Measurements from ENCODE around the gene CPVL. TPM values are rescaled to one million over a fixed set of nuclear protein-coding genes. Genes with fewer than 3 reads are reported as not detected.

CPVL gene
- total RNA-seq, 1 experiment from 2014 or later, result 0.06 TPM

DNA sequence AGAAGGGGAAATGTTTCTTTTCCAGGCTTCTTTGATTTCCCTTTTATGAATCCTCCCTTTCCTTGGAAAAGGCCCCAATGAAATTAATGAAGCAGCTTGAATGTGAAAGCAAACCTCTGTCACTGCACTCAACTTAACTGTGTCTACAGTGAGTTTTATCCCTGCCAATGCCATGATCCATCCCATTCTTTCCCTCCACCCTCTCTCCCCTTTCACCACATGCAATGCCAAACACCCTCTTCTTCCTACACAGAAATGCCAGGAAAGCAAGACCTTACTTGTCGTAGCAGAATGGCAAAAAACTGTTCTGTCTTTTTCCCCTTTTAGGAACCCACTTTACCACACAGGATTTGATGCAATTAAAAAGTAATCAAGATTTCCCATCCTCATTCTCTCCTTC, 140.9 kb downstream of the CPVL start:
- DNase-seq (ENCODE audit: low read depth), result no peak

DNA sequence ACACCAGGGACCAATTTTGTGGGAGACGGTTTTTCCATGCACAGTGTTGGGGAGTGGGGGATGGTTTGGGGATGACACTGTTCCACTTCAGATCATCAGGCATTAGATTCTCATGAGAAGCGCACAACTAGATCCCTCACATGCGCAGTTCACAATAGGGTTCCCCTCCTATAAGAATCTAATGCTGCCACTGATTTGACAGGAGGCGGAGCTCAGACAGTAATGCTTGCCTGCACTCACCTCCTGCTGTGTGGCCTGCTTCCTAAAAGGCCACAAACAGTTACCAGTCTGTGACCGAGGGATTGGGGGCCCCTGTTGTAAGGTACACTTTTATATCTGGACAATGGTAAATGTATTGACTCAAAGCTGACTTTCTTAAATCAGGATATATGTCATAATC, 142.6 kb downstream of the CPVL start:
- no peak for DNase-seq (ENCODE audit: low read depth)

DNA sequence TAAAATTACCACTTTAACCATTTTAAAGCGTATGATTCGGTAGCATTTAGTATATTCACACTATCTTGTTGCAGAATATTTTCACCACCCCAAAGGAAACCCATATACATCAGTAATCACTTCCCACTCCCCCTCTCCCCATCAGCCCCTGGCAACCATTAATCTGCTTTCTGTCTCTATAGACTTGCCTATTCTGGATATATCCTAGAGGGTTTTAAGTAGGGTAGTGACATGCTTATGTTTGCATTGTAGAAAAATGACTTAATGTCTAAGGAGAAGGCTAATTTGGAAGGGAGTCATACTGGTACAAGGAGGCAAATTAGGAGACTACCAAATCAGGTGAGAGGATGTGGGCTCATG, 145.6 kb downstream of the CPVL start:
- no peak for DNase-seq (ENCODE audit: low read depth)

DNA sequence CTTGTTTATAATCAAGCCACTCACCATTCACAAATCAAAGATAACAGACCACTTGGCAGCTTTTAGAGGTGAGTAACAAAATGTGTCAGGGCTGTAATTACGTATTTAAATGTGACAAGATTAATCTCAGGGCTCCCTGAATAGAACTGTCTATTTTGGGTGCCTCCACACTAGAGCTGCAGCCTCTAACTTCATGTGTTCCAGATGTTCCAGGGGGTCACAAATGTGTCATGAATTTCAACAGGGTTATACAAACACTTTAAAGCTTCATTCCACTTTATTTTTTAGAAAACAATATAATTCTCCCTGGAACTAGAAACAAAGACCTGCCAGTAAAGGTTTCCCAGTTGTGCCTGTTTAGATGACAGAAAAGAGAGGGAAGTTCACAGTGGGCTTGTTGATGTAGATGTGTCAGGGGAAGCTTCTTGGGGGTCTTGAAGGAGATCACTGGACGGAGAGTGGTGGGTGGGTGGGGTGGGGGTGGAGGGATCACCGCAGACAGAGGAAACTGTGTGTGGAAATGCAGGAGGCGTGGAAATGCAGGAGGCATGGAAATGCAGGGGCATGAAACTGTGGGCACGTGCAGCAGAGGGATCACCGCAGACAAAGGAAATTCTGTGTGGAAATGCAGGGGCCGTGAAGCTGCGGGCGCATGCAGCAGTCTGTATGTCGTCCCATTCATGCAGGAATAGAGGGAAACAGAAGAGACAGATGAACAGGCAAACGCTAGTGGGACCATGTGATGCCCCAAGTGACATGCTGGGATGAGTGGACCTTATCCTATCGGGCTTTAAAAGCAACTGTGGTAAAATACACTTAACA, 146.2 kb downstream of the CPVL start:
- DNase-seq (ENCODE audit: low read depth), result no peak

DNA sequence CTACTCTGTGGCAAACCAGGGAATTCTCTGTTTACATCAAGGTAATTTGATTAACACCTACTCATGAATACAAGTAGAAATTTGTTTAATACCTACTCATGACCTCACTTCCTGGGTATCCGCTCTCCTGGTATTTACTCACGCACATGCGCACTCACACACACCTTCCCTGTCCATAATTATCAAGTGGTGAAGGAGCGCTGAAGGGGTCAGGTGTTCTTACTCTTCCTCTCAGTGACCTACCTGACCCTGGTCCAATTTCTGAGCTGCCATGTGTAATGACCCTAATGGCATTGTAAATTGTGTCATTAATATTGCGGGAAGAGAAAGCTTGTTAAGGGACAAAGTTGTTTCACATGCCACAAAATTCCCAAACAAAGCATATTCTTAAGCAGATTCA, 146.9 kb downstream of the CPVL start:
- DNase-seq (ENCODE audit: low read depth), result no peak

DNA sequence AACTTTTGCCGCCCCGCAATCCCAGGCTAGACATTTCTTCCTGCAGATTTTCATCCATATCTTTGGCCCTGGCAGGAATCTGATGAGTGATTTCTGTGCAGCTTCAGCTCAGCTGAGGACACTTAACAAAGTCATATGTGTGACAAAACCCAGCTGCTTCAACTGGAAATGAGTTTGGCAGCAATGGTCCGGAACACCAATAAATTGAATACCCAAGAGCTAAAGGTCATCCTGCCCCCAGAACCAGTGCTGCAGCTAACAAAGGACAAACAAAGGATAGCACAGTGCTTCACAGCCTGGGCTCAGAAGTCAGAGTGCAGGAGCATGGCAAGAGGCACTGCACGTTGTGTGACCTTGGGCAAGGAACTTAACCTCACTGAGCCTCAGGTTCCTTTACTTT, 148.2 kb downstream of the CPVL start:
- DNase-seq (ENCODE audit: low read depth), result no peak

DNA sequence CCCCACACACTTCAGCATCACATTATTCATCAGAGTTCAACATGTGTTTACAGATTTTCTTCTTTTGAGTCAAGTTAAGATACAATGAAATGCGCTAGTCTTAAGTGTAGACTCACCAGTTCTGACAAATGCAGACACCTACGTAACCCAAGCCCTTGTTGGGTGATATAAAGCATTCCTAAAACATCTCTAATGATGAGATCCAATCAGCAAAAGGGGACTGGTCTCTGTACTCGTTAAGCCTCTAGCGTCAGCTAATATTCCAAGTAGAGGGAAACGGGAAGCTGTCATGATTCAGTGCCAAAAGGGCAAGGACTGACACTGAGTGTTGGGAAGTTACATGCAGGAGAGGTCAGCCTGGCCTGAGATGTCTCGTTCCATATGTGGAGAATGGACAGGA, 149.5 kb downstream of the CPVL start:
- no peak for DNase-seq (ENCODE audit: low read depth)

DNA sequence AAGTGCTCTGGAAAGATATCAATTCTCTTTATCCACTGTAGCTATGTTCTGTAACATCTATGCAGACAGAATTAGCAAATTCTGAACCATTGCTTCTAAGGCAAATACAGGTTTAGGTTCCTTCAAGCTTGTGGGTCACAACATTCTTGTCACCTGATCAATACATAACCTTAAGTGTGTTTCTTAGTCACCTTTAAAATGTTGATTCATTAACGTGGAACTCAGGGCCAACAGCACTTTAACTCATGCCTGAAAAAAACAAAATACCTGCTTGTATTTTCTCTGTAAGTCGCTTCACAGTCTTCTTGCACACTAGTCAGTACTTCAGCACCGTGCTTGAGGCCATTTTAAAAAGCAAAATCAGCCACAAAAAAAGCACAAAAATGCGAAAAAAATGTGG, 153.0 kb downstream of the CPVL start:
- DNase-seq (ENCODE audit: low read depth), result no peak

DNA sequence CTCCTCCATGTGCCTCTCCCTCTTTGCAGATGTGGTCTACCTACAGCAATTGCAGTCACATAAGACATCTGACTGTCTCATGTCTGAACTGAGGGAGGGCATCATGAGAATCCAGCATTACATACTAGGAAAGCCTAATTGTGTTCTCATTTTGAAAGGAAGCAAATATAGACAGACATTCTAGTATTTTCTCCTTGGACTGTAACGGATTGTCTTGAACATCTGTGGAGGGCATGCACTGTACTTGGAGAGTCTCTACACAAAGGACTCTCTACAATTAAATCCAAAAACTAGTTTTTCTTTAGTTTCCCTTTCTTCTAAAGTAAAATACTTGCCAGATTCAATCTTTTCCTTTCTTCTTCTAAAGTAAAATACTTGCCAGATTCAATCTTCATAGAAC, 153.5 kb downstream of the CPVL start:
- no peak for DNase-seq (ENCODE audit: low read depth)

DNA sequence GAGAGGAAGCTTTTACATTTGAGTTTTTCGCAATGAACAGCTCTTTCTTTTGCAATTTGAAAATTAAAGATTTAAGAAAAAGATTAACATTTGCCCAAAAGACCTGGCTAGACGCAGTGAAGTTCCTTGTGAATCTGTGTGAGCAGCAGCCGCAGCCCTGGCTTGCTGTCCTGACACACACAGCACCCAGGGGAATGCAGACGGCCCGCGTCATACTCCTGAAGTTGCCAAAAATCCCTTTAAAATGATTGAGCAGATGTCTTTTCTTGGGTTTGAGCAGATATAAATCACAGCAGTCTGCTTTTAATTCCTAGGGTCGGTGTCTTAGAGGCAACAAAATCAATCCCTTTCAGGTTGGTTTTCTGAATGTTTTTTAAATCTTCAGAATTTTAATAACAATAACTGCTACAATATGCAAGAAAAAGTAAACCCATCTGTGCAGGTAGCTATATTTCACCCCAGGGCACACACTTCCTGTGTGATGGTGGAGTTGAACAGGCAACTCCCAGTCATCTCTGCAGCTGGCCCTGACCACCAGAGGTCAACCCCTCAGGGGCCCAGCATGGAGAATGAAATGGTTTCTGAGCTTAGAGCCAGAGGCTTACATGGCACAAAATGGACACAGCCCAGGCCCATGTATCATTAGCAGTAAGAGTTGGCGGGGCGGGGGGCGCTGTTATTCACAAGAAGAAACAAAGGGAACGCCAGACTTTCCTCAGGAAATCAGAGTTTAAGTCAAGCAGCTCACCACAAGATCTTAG, 156.0 kb downstream of the CPVL start:
- DNase-seq (ENCODE audit: low read depth), result peak; percentile 49

DNA sequence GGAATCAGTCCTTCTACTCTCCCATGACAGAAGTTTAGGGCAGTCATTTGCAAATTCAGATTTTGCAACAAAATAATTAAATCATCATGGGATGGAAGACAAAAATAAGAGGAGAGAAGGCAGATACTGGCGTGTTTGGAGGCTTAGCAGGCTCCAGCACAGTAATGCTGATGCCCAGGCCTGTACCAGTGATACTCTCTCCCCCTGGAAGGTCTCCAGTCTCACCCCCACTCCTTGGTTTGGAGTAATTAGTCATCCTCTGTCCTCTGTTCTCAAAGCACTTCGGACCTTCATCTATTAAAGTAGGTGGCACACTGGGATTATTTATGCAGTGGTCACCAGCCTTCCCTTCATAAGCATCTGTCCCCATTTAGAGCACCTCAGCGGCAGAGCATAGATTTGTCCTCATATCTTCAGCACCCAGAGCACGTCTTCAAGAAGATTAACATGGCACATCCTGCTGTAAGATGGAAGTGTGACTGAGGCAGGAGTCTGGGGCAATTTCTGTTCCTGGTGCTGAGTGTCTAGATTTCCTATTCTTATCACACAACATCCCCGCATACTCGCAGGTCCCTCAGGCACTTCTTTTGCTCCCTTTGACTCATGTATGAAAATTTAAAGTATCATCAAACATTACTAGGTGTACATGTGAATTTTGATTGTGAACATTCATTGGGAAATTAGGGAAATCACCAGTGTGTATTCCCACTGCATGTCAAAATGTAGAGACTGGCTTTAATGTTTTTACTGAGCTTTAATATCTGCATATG, 156.9 kb downstream of the CPVL start:
- peak; percentile 46 for DNase-seq (ENCODE audit: low read depth)

DNA sequence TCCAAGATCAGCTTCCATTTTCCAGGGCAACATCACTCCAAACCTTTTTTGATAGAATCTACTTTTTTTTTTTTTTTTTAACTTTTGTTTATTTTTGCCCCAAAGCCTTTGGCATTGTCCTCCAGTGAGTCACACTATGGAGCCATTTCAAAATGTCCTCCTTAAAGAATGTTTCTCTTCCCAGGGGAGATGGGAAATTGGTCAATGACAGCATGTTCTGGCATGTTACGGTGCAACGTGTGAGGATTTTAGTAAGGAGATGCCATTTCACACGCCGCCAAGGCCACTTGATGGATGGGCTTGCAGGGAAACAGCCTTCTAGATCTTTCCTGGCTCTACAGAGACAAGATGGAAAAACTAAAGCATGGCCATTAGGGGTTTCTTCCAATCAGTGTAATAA, 157.5 kb downstream of the CPVL start:
- peak; percentile 99 for DNase-seq (ENCODE audit: low read depth)

DNA sequence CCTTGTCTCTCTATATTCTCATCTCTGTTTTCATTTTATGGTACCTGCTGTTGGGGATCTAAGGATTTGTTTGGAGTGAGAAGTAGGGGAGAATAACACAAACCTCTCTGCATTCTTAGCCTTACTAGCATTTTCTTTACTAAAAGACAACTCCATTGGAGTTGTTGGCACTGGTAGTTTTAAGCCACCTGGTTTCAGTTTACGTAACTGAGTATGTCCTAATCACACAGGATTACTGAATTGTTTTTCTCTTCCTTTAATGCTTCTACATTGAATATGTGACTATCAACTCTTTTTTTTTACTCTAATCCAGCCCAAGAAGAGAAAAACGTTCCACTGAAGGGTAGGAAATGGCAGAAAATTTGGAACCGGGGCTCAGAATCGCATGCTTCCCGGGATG, 158.2 kb downstream of the CPVL start:
- peak; percentile 27 for DNase-seq (ENCODE audit: low read depth)

DNA sequence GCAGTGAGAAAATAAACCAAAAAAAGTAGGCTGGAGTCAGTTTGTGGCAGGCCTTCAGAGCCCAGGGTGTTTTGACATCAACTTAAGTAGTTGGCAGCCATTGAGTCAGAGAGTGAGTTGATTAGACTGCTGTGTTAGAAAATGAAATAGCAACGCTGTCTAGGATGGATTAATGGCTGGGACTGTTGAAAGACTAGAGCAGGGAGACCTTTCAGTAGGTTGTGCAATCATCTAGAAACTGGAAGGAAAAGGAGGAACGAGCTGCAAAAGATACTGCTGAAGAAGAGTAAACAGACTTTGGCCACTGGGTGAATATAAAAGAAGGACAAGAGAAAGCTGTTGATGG, 159.6 kb downstream of the CPVL start:
- DNase-seq (ENCODE audit: low read depth), result peak; percentile 49

DNA sequence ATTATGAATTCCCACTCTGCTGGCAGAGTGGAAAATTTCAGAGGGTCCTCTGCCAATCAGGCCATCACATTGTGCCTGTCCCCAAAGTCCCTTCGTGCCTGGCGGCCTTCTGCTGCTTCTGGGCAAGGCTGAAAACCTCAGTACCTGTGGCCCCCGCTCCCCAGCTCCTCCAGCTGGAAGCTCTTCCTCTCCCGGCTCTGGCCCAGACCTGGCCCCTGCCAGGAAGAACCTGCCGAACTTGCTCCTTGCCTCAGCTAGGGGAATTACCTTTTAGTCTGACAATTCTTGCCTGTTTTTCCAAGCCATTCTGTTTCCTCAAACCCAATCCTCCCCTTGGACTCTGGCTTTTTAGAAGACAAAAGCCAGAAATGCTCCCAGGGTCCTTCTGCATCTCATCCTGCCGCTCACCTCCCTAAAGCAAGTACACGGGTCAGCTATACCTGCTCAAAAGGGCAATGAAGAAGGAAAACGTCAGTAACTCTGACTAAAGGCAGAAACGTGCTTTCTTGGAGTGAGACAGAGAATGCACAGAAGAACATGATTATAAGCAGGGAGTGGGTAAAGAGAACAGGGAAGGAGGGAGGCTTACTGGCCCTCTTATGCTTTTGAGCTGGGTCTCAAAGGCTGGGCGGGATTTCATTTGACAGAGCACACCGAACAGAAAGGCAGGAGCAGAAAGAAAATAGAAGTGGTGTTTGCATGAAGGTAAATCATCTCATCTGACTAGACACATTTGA, 160.1 kb downstream of the CPVL start:
- no peak for DNase-seq (ENCODE audit: low read depth)

DNA sequence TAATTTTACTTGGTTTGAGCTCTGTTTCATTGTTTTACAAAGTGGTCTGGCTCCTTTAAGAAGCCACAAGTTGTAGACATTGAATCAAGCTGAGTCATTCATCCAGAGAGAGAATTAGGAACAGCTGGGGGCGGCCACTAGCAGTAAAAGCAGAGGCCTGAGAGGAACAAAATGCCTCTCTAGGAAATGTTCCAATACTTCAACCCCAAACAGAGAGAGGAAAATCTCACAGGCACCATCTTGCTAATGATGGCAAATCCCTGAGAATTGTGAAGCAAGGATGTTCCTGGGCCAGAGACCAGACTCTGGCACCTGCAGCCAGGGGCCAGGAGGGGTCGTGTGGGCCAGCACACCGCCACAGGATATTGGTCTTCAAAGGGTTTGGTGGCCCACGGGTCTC, 161.7 kb downstream of the CPVL start:
- DNase-seq (ENCODE audit: low read depth), result peak; percentile 95

DNA sequence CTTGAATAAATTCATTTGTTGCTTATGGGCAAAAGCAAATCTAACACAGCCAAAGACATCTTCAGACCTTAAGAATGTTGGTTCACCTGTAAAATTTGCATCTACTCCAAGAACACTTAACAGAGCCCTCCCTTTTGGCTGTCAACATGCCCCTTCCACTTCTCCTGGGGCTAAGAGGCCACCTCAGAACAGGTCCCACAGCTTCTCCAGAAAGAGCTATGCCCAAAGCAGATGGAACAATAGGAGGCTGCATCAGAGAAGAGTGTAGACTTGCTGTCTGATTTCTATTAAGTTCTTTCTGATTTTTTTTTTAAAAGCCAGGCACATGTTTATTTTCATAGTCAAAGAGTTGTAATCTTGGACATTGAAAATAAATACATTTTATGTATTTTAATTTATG, 162.1 kb downstream of the CPVL start:
- no peak for DNase-seq (ENCODE audit: low read depth)

DNA sequence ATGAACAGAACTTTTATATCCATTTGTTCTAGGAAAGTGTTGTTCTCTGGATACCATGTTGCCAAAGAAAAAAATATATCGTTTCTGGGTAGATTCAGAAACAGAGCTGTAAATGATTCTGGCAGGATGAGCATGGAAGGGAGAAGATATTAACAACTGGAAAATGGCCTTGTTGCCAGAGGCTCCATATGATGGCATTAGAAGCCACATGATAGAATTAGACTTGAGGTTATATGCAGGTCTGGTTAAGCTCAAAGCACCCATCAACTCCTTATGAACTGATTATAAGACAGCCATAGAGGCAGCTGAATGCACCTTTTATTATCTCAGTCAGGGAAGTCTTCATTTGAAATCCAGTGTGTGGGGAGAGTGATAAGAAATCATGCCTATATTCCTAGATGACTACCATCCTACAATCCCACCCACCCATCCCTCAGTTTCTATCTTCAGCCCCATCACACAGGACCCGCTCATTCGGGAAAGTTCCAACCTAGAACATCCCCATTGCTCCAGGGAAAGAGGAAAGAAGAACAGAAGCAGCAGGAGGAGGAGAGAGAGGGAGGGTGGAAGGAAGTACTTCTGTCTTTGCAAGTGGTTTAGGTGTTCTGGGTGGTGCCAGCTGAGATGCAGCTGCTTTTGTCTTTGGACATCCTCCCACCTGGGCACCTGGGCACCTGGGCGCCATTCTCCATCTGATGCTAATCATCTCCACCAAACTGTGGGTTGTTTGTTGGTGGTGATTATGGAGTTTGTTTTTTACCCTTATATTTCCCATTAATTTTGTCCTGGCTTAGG, 162.7 kb downstream of the CPVL start:
- DNase-seq (ENCODE audit: low read depth), result no peak

DNA sequence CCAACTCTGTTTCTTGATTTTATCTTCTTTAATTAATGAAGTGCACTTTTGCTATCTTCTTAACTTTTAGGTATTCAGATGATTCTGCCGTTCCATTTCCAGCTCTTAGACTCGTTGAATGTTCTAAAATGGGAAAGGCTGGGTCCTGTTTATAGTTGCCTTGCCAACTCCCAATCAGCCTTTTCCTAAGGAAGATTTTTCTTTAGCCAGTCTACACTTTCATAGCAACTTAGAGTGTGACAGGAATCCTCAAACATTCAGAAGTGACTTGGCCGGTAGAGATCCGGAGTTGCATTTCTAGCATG, 165.2 kb downstream of the CPVL start:
- no peak for DNase-seq (ENCODE audit: low read depth)

DNA sequence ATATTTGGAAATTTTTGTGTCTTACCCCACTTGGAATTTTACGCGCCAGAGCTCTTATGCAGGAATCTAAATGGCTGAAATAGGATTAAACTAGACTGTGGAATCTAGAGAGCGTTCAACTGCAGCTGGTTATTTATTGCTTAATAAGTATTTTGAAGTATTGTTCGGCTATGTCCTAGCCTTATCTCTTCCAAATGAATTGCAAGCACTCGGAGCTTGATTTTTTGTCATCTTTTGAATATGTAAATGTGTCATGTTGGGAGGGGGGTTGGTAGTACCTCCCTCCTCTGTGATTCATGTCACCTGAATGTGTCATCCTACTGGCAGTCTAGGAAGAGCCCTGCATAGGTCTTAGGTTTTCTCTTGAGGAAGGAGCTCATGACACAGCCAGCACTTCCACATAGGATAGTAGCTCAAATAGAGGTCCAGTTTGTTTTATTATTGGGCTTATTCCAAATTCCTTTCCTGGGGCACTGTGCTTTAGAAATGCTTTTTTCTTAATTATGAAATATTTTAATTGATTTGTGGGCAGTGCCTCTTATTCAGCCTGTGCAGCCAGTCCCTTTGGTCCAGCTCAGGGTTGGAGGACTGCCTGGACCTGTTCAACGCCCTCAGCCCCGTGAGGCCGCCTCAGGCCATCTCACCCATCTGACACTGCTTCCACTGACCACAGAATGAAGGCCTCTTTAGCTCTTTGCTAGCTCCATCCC, 165.7 kb downstream of the CPVL start:
- DNase-seq (ENCODE audit: low read depth), result no peak

DNA sequence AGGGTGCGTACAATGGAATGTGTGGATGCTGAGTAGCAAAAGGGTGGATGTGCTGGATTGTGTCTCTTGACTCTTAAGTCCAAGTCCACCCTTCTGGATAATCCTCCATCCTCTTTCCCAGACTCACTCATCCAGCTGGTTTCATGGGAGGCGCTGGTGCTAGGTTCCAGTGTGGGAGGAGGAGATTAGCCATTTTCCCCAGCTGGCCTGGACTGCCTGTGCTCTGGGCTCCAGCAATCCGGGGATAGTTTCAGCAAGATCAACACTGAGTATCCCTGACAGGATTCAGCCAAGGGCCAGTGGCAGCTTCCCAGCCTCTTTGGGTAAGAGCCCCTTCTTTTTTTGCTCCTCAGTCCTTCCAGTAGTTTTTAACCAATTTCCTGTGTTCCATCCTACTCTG, 166.6 kb downstream of the CPVL start:
- DNase-seq (ENCODE audit: low read depth), result no peak

Data from LHCN-M2 (cell line).